DOHH2 (cell line): ENCODE data around the gene POLA2.

Experiments used
- EZH2phosphoT487 ChIP-seq: fragments of 200-600 bp; sonication (generic); IDR thresholded peaks from 2 replicates; pipeline ENCODE4 v1.6.1; 2017; ENCODE audit warnings: borderline replicate concordance, mild to moderate bottlenecking, antibody characterized with exemption, low read length, moderate library complexity, mixed read lengths
- TF ChIP-seq, protein P1 (sequence below): fragments of 200-600 bp; sonication (generic); IDR thresholded peaks from one replicate; pipeline ENCODE4 v1.5.1; 2014; ENCODE audit warnings: antibody characterized with exemption, mild to moderate bottlenecking, low read depth, low read length; ENCODE audit not compliant: poor library complexity, severe bottlenecking

DNA sequence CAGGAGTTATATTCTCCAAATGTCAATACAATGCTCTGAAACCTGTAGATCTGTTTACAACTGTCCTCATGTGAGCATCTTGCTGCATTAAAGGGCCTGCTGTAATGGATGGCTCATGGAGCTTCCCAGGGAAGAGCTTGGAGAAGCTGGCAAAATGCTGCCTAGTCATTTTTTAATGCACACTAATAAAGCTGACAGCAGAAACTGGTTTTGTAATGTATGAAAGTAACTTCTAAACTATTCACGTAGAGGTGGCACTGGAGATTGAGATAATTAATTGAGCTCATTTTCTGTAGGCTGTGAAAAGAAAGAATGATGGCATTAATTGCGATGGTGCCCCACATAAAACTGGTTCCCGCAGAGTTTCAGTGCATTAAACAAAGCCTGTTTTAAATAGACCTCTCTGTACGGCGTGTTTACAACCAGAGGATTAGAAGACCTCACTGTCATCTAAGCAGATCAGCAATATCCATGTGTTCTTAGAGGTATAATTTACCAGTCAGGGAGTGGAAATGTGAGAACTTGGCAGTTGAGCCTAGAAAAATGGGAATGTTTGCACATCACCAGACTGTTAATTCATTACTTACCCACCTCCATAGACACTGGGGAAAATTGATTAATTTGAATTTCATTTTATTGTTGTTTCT, 16.0 kb downstream of the POLA2 start:
- TF ChIP-seq, protein P1, sequence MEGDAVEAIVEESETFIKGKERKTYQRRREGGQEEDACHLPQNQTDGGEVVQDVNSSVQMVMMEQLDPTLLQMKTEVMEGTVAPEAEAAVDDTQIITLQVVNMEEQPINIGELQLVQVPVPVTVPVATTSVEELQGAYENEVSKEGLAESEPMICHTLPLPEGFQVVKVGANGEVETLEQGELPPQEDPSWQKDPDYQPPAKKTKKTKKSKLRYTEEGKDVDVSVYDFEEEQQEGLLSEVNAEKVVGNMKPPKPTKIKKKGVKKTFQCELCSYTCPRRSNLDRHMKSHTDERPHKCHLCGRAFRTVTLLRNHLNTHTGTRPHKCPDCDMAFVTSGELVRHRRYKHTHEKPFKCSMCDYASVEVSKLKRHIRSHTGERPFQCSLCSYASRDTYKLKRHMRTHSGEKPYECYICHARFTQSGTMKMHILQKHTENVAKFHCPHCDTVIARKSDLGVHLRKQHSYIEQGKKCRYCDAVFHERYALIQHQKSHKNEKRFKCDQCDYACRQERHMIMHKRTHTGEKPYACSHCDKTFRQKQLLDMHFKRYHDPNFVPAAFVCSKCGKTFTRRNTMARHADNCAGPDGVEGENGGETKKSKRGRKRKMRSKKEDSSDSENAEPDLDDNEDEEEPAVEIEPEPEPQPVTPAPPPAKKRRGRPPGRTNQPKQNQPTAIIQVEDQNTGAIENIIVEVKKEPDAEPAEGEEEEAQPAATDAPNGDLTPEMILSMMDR = no peak
- no peak for TF ChIP-seq EZH2phosphoT487
